HG03558 (cell line): Measurements from ENCODE around the gene ADGRV1.
"Not testable (repeated sequence)": the region's sequence is repeated elsewhere in the genome, so short reads cannot be mapped to it uniquely, and the experiment has no call there.

Source experiments
- ATAC-seq: cut with Tn5 transposase; IDR thresholded peaks from one replicate; pipeline ENCODE4 v1.9.1; 2021; ENCODE audit warnings: moderate number of reproducible peaks; ENCODE audit not compliant: unreplicated experiment; ENCODE audit errors: extremely low read depth

Gene ADGRV1

GRCh38 chr5:90929013-90929839 is 370.6 kb downstream of the ADGRV1 start:
- not testable (repeated sequence) for ATAC-seq

DNA sequence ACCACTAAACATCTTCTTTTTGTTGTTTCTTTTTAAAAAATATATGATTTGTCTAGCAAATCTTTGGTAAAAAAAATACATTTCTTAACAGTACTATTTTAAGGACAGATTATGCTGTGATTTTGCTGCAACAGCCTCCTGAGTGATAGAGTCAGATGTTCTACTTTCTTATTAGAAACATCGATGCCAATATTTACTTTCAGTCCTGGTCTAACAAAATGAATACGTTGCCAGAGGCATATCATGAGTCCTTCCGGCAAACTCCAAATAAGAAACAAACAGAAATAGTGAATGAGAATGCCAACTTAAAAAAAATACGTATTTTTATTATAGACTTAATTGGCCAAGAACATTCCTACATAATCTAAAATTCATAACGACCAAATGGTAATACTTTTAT is 371.5 kb downstream of the ADGRV1 start:
- ATAC-seq: no peak

DNA sequence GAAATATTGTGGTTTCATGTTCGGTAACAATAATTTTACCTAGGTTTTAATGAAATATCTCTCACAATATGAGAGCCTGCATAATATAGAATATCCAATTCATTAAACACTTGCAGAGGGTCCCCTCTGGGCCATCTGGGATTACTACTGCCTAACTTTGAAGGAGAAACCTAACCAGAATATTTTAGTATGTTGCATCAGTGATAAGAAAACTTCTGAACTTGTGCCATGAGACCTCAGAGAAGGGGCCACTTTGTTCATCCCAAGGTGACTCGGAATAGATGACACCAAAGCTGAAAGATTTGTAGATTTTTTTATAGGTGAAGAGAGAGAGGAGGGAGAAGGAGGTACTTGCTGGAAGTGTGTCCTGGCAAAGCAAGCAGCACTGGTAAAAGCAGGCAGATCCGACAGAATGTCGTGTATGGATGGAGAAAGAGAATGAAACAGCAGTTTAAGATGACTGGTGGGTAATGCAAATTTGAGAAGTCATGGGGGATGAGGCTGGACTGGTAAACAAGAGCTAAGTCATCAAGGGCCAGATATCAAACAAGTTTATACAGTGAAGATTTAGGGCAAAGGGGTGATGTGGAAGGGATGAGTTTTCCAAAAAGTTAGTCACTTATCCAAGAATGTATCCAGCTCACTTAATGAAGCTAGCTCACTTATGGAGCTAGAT is 372.3 kb downstream of the ADGRV1 start:
- ATAC-seq: no peak

DNA sequence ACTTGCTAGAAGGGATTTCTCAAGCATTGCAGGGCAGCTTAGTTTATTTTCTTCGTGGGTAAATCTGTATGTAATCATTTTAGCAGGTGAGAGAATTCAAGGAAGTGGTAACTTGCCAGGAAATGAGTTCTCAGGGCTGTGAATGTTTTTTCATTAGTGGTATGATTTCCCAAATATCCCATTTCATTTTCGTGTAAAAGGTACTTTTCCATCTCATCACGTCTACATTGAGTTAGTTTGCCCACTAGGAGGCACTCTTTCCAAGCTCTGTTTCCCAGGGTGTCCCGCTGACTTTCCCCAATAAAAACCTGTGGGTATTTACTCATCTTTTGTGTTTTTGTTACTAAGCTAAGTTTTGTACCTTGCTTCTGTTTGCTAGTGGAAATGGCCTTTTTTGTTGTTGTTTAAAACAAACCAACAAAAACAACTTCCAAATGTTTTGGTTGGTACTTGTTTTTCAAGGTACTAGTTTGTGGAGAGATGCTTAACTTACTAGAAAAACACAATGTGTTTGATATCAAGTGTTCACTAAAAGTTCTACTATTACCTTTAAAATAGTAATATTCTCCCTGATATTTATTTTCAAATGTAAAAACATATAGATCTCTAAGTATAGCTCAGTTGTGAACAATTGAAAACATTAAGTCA is 373.6 kb downstream of the ADGRV1 start:
- no peak for ATAC-seq

GRCh38 chr5:90933298-90933697 is 374.7 kb downstream of the ADGRV1 start:
- no peak for ATAC-seq

- no peak for ATAC-seq
These were observed 375.6 kb downstream of the ADGRV1 start for GRCh38 chr5:90934091-90934719.

DNA sequence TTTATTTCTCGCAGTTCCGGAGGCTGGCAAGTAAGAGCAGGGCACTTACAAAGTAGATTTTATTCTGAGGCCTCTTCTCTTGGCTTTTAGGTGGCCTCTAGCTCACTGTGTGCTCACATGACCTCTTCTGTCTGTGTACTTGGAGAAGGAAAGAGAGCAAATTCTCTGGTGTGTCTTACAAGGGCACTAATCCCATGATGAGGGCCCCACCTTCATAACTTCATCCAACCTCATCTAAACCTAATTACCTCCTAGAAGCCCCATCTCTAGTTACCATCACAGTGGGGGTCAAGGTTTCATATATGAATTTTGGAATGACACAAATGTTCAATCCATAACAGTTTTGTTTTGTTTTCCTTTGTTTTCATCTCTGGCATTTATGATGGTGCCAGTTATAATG is 376.1 kb downstream of the ADGRV1 start:
- ATAC-seq: no peak

- no peak for ATAC-seq
These were observed 380.6 kb downstream of the ADGRV1 start for GRCh38 chr5:90939211-90939610.

- ATAC-seq: peak; percentile 99
These were observed 381.8 kb downstream of the ADGRV1 start for GRCh38 chr5:90940227-90940995.

GRCh38 chr5:90941002-90941720 is 382.6 kb downstream of the ADGRV1 start:
- ATAC-seq: no peak

DNA sequence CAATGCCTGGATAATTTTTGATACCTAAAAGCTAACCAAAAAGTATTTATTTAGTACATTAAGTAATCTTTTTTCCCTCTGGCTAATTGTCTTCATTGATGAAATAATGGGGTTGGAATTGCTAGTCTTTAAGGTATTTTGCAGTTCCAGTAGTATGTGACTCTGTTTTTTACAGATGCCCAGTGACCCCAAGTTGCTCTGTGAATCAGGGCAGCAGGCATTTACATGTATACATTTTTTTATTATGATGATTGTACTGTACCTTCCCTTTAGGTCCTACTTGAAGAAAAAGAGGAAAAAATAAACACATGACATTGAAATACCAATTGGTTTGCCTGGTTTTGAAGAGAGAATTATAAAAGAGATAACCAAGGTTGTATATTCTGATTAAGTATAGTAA is 385.5 kb downstream of the ADGRV1 start:
- ATAC-seq: no peak

- ATAC-seq: no peak
These were observed 389.1 kb downstream of the ADGRV1 start for GRCh38 chr5:90947667-90948066.

- ATAC-seq: no peak
These were observed 390.4 kb downstream of the ADGRV1 start for GRCh38 chr5:90948969-90949368.

GRCh38 chr5:90949469-90950358 is 391.1 kb downstream of the ADGRV1 start:
- peak; percentile 81 for ATAC-seq

DNA sequence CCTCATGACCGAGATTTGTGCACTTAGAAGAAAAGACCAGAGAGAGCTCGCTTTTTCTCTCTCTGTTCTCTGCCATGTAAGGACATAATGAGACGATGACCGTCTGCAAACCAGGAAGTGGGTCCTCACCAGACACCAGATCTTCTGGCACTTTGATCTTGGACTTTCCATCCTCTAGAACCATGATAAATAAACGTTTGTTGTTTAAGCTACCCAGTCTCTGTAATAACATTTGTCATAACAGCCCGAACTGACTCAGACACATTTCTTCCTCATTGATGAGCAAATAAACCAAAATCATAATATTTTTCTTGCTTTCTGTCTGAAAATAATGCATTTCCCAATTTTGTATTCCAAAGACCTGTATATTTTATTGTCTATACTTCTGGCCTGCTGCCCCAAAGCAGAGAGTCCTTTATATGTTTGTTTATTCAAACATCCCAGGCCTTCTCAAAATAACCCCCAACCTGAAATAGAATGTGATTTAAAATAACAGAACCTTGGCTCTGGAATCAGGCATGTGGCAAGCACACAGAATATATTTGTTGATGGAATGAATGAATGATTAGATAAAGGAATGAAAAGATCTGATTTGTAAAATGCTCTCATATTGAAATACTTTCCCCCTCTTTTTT is 396.5 kb downstream of the ADGRV1 start:
- no peak for ATAC-seq

GRCh38 chr5:90956511-90957097 is 398.0 kb downstream of the ADGRV1 start:
- no peak for ATAC-seq

DNA sequence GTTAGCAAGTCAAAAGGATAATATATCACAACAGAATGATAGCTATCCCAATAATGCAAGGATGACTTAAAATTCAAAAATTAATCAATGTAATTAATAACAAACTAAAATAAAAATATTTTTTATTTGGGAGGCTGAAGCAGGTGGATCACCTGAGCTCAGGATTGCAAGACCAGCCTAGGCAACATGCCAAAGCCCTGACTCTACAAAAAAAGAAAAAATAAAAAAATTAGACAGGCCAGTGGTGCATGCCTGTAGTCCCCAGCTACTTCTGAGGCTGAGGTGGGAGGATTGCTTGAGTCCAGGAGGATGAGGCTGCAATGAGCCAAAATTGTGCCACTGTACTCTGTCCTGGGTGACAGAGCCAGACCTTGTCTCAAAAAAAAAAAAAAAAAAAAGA is 399.3 kb downstream of the ADGRV1 start:
- no peak for ATAC-seq

DNA sequence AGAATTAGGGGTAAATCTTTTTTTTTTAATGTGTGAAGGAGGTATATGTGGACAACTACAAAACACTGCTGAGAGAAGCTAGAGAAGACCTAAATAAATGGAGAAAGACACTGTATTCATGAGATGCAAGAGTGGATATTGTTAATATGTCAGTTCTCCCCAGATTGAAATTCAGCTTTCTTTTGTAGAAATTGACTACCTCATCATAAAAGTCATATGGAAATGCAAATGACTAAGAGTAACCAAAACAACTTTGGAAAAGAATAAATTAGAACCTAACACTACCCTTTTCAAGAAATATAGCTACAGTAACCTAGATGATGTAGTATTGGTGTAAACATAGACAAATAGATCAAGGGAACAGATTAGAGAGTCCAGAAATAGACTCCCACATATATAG is 400.7 kb downstream of the ADGRV1 start:
- ATAC-seq: no peak
